ENCODE measurements around the gene ATF3. TPM values are rescaled to one million over a fixed set of nuclear protein-coding genes. Genes with fewer than 3 reads are reported as not detected.

ATF3 gene
- total and polyA plus RNA-seq, 2 donors (not counting 1 experiment from before 2014, with no cell fraction given), result 33.8 to 35.7 TPM

DNA sequence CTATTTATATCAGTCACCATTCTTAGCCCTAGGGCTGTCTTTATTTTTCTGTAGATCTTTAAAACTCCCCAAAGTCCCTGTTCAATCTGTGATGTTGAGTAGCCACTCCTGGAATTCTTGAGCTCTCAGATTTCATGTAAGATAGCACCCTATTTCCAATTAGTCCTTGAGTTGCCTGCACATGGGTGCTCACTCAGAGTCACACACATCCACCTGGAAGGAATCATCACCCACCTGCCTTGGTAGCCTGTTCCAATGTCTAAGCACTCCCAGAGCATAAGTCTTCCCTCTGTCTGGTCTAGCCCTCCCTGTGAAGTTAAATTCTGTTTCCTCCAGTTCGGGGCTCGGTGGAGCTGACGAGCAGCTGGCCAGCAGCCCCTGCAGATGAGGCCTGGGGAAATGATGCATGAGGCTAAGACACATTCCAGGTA lies 14.7 kb upstream of the ATF3 start:
- H3K4me1 ChIP-seq (ENCODE audit: control insufficient read depth, extremely low read depth, insufficient read depth, low read length), result peaks cover 11% of the 10 kb centered on the region
- H3K27ac ChIP-seq (ENCODE audit: insufficient read depth, low read length), result no peak overlapping the region
- H3K36me3 ChIP-seq (ENCODE audit: control insufficient read depth, insufficient read depth, low read length), result no peaks in the 10 kb centered on the region
- no peak overlapping the region for H2AFZ ChIP-seq (ENCODE audit: low read length)
- peaks cover 5% of the 10 kb centered on the region for H3K27me3 ChIP-seq (ENCODE audit: control insufficient read depth, insufficient read depth, low read length)
- H3K9me3 ChIP-seq (ENCODE audit: control insufficient read depth, insufficient read depth, low read depth, low read length), result no peaks in the 10 kb centered on the region
- H3K79me2 ChIP-seq (ENCODE audit: control insufficient read depth, insufficient read depth, low read length), result no peaks in the 10 kb centered on the region
- no peak for DNase-seq (ENCODE audit: low read depth in 2 of 2)
- no peak overlapping the region for H3K9ac ChIP-seq (ENCODE audit: insufficient read depth, low read length)
- no peak for TF ChIP-seq EZH2 (IDR thresholded peaks at IDR 0.05; ENCODE audit: low read length, missing control alignments)
- TF ChIP-seq, protein P1, sequence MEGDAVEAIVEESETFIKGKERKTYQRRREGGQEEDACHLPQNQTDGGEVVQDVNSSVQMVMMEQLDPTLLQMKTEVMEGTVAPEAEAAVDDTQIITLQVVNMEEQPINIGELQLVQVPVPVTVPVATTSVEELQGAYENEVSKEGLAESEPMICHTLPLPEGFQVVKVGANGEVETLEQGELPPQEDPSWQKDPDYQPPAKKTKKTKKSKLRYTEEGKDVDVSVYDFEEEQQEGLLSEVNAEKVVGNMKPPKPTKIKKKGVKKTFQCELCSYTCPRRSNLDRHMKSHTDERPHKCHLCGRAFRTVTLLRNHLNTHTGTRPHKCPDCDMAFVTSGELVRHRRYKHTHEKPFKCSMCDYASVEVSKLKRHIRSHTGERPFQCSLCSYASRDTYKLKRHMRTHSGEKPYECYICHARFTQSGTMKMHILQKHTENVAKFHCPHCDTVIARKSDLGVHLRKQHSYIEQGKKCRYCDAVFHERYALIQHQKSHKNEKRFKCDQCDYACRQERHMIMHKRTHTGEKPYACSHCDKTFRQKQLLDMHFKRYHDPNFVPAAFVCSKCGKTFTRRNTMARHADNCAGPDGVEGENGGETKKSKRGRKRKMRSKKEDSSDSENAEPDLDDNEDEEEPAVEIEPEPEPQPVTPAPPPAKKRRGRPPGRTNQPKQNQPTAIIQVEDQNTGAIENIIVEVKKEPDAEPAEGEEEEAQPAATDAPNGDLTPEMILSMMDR (conservative IDR thresholded peaks at IDR 0.05 in 1 of 2, IDR thresholded peaks at IDR 0.05 in 1 of 2; ENCODE audit: low read depth in 1 of 2, low read length in 2 of 2), result no peak
- H4K20me1 ChIP-seq (ENCODE audit: control insufficient read depth, extremely low read depth, insufficient read depth, low read length), result no peaks in the 10 kb centered on the region
- H3K4me2 ChIP-seq (ENCODE audit: extremely low read depth, insufficient read depth, low read length), result no peak overlapping the region
- no peak overlapping the region for H3K4me3 ChIP-seq (replicated peaks in 1 of 4; ENCODE audit: control extremely low read depth in 1 of 4, insufficient read depth in 1 of 4, low read depth in 3 of 4, low read length in 4 of 4)

DNA sequence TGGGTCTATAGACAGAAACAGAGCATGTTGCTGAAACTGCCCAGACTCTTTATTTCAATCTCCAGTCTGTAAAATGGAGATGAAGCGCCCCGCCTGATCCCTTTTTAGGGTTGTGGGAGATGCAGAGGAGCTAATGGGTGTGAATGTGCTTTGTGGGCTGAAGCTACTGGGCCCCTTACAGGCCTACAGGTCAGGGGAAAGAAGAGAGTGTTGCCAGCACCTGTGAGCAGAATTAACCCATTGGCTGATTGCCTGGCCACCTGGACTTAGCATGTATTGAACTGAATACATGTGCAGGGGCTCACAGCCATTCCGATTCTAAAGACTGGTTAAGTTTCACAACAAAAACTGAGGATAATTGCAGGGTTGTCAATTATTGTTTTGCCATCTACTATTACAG lies 13.9 kb upstream of the ATF3 start:
- Histone ChIP-seq H3K4me1 (ENCODE audit: control insufficient read depth, extremely low read depth, insufficient read depth, low read length) (peaks cover 11% of the 10 kb centered on the region), H3K79me2 (ENCODE audit: control insufficient read depth, insufficient read depth, low read length) (no peaks in the 10 kb centered on the region), H3K4me3 (replicated peaks in 1 of 4; ENCODE audit: control extremely low read depth in 1 of 4, insufficient read depth in 1 of 4, low read depth in 3 of 4, low read length in 4 of 4) (no peak overlapping the region), H4K20me1 (ENCODE audit: control insufficient read depth, extremely low read depth, insufficient read depth, low read length) (no peaks in the 10 kb centered on the region), H3K27me3 (ENCODE audit: control insufficient read depth, insufficient read depth, low read length) (peaks cover 3% of the 10 kb centered on the region), H3K9me3 (ENCODE audit: control insufficient read depth, insufficient read depth, low read depth, low read length) (no peaks in the 10 kb centered on the region), H3K36me3 (ENCODE audit: control insufficient read depth, insufficient read depth, low read length) (no peaks in the 10 kb centered on the region), H2AFZ (ENCODE audit: low read length) (no peak overlapping the region), H3K9ac (ENCODE audit: insufficient read depth, low read length) (no peak overlapping the region), H3K27ac (ENCODE audit: insufficient read depth, low read length) (no peak overlapping the region), H3K4me2 (ENCODE audit: extremely low read depth, insufficient read depth, low read length) (no peak overlapping the region)
- TF ChIP-seq, protein P1 (conservative IDR thresholded peaks at IDR 0.05 in 1 of 2, IDR thresholded peaks at IDR 0.05 in 1 of 2; ENCODE audit: low read depth in 1 of 2, low read length in 2 of 2), result no peak
- no peak for TF ChIP-seq EZH2 (IDR thresholded peaks at IDR 0.05; ENCODE audit: low read length, missing control alignments)
- no peak for DNase-seq (ENCODE audit: low read depth in 2 of 2)

DNA sequence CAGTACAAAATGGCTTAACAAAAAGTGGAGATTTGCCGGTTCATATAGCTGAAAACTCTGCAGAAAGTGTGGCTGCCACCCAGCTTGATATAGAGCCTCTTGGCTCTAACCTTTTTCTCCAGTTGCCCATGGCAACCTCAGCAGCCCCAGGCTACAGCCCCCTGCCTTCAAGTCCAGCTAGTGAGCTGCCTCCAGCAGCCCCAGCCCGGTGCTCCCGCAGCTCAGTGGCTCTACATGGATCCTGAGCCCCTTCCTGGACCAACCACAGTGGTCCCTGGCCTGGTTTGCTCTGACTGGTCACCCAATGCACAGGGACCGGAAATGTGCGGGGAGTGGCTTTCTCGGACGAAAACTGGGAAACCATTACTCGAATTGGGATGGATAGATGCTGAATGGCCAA lies 13.3 kb upstream of the ATF3 start:
- no peak overlapping the region for H2AFZ ChIP-seq (ENCODE audit: low read length)
- peaks cover 11% of the 10 kb centered on the region for H3K4me1 ChIP-seq (ENCODE audit: control insufficient read depth, extremely low read depth, insufficient read depth, low read length)
- H3K4me2 ChIP-seq (ENCODE audit: extremely low read depth, insufficient read depth, low read length), result peak overlapping the region; percentile 17
- H3K9me3 ChIP-seq (ENCODE audit: control insufficient read depth, insufficient read depth, low read depth, low read length), result no peaks in the 10 kb centered on the region
- TF ChIP-seq, protein P1 (conservative IDR thresholded peaks at IDR 0.05 in 1 of 2, IDR thresholded peaks at IDR 0.05 in 1 of 2; ENCODE audit: low read depth in 1 of 2, low read length in 2 of 2), result no peak
- TF ChIP-seq EZH2 (IDR thresholded peaks at IDR 0.05; ENCODE audit: low read length, missing control alignments), result no peak
- H3K36me3 ChIP-seq (ENCODE audit: control insufficient read depth, insufficient read depth, low read length), result no peaks in the 10 kb centered on the region
- H3K27ac ChIP-seq (ENCODE audit: insufficient read depth, low read length), result peak overlapping the region; percentile 97
- no peak overlapping the region for H3K4me3 ChIP-seq (replicated peaks in 1 of 4; ENCODE audit: control extremely low read depth in 1 of 4, insufficient read depth in 1 of 4, low read depth in 3 of 4, low read length in 4 of 4)
- no peak overlapping the region for H3K9ac ChIP-seq (ENCODE audit: insufficient read depth, low read length)
- H3K79me2 ChIP-seq (ENCODE audit: control insufficient read depth, insufficient read depth, low read length), result no peaks in the 10 kb centered on the region
- H3K27me3 ChIP-seq (ENCODE audit: control insufficient read depth, insufficient read depth, low read length), result peaks cover 4% of the 10 kb centered on the region
- DNase-seq (ENCODE audit: low read depth in 2 of 2), result no peak
- H4K20me1 ChIP-seq (ENCODE audit: control insufficient read depth, extremely low read depth, insufficient read depth, low read length), result no peaks in the 10 kb centered on the region
